Neural cell (in vitro differentiated cells): ENCODE data around the gene TRMT44. TPM values are rescaled to one million over a fixed set of nuclear protein-coding genes. Genes with fewer than 3 reads are reported as not detected.
A peak's percentile ranks its signal among the peaks of the same experiment; 100 is the strongest.

Experiments
- H2AFZ ChIP-seq: fragments of 200-600, 300-800 bp; sonication (generic), shearing (Covaris generic); 2 replicates; pipeline ENCODE4 v1.6.0; 2014; ENCODE audit warnings: low read depth, mild to moderate bottlenecking, antibody characterized with exemption, low read length, moderate library complexity
- H3F3A ChIP-seq: fragments of 200-600 bp; shearing (Covaris generic); 2 replicates; pipeline ENCODE4 v1.6.1; 2016; ENCODE audit warnings: mild to moderate bottlenecking, moderate library complexity, mixed read lengths, antibody characterized with exemption, low read length; ENCODE audit not compliant: insufficient read depth, poor library complexity, severe bottlenecking
- H3K27ac ChIP-seq: fragments of 200-600, 300-800 bp; sonication (generic), shearing (Covaris generic); 2 replicates; pipeline ENCODE4 v1.5.1; 2014; ENCODE audit warnings: mild to moderate bottlenecking, low read length, moderate library complexity
- H3K27me3 ChIP-seq: fragments of 300-800, 200-600 bp; sonication (generic), shearing (Covaris generic); 2 replicates; pipeline ENCODE4 v1.6.0; 2014; ENCODE audit warnings: mild to moderate bottlenecking, low read depth, low read length, moderate library complexity; ENCODE audit not compliant: insufficient read depth
- H3K36me3 ChIP-seq: fragments of 300-800, 200-600 bp; sonication (generic), shearing (Covaris generic); 2 replicates; pipeline ENCODE4 v1.5.1; 2014; ENCODE audit warnings: mild to moderate bottlenecking, antibody characterized with exemption, low read length, moderate library complexity; ENCODE audit not compliant: insufficient read depth
- H3K4me2 ChIP-seq: fragments of 300-800, 200-600 bp; sonication (generic), shearing (Covaris generic); 2 replicates; pipeline ENCODE4 v1.6.0; 2014; ENCODE audit warnings: mild to moderate bottlenecking, low read length
- H3K4me3 ChIP-seq: fragments of 300-800, 200-600 bp; sonication (generic), shearing (Covaris generic); 2 replicates; pipeline ENCODE4 v1.5.1; 2014; ENCODE audit warnings: mild to moderate bottlenecking, low read length, moderate library complexity
- H3K79me2 ChIP-seq: fragments of 200-600 bp; shearing (Covaris generic); replicated peaks from 2 replicates; pipeline ENCODE4 v1.6.0; 2014; ENCODE audit warnings: mild to moderate bottlenecking, low read length, moderate library complexity; ENCODE audit not compliant: insufficient read depth
- H3K9ac ChIP-seq: fragments of 300-800, 200-600 bp; sonication (generic), shearing (Covaris generic); 2 replicates; pipeline ENCODE4 v1.6.1; 2016; ENCODE audit warnings: mild to moderate bottlenecking, low read length, mixed read lengths
- H3K9me2 ChIP-seq: fragments of 200-600 bp; shearing (Covaris generic); 2 replicates; pipeline ENCODE4 v1.6.1; 2016; ENCODE audit warnings: mild to moderate bottlenecking, low read length, mixed read lengths; ENCODE audit not compliant: insufficient read depth
- H3K9me3 ChIP-seq: fragments of 200-600, 300-800 bp; sonication (generic), shearing (Covaris generic); 2 replicates; pipeline ENCODE4 v1.6.1; 2016; ENCODE audit warnings: mild to moderate bottlenecking, mixed run types, low read length, moderate library complexity, mixed read lengths
- H4K20me1 ChIP-seq: fragments of 200-600 bp; shearing (Covaris generic); 2 replicates; pipeline ENCODE4 v1.6.1; 2016; ENCODE audit warnings: mild to moderate bottlenecking, mixed run types; ENCODE audit not compliant: insufficient read depth
- CTCF ChIP-seq: fragments of 450-650 bp; IDR thresholded peaks from 2 replicates; pipeline ENCODE4 v1.5.1; 2014; ENCODE audit warnings: antibody characterized with exemption, mild to moderate bottlenecking, moderate library complexity; ENCODE audit not compliant: poor library complexity, severe bottlenecking
- EP300 ChIP-seq: fragments of 450-650 bp; conservative IDR thresholded peaks from 2 replicates; pipeline ENCODE4 v1.6.1; 2014; ENCODE audit warnings: antibody characterized with exemption, mild to moderate bottlenecking, moderate library complexity; ENCODE audit not compliant: poor library complexity, severe bottlenecking
- MXI1 ChIP-seq: fragments of 450-650 bp; conservative IDR thresholded peaks from 2 replicates; pipeline ENCODE4 v1.6.1; 2014; ENCODE audit warnings: antibody characterized with exemption, mild to moderate bottlenecking; ENCODE audit not compliant: poor library complexity, severe bottlenecking
- POLR2AphosphoS5 ChIP-seq: IDR thresholded peaks from 2 replicates; pipeline ENCODE4 v1.6.1; 2012
- RAD21 ChIP-seq: fragments of 450-650 bp; conservative IDR thresholded peaks from 2 replicates; pipeline ENCODE4 v1.6.1; 2014; ENCODE audit warnings: antibody characterized with exemption, mild to moderate bottlenecking, moderate library complexity
- REST ChIP-seq: IDR thresholded peaks from 2 replicates; pipeline ENCODE4 v1.6.1; 2012; ENCODE audit warnings: borderline replicate concordance
- SMC3 ChIP-seq: fragments of 450-650 bp; conservative IDR thresholded peaks from 2 replicates; pipeline ENCODE4 v1.6.1; 2014; ENCODE audit warnings: antibody characterized with exemption, mild to moderate bottlenecking, moderate library complexity; ENCODE audit not compliant: poor library complexity
- polyA plus RNA-seq: library from polyadenylated mRNA; depleted of rRNA; stranded (reverse); fragments of >200 nt; gene quantifications from 2 replicates; pipeline ENCODE4 v1.2.3, GENCODE V29; 2014

The TRMT44 gene
- polyA plus RNA-seq, 1 donor from 2014 or later: 20.6 TPM

GRCh38 chr4:8403173-8403753 lies 37.3 kb upstream of the TRMT44 start:
- TF ChIP-seq CTCF (peak; percentile 84), RAD21 (peak; percentile 84), POLR2AphosphoS5 (no peak), MXI1 (peak; percentile 13), SMC3 (peak; percentile 89), REST (no peak)
- no peaks in the 10 kb centered on the region for H3K9me3 ChIP-seq
- no peaks in the 10 kb centered on the region for H3F3A ChIP-seq
- H3K27me3 ChIP-seq: no peaks in the 10 kb centered on the region
- H2AFZ ChIP-seq: no peak overlapping the region
- no peak overlapping the region for H3K27ac ChIP-seq
- H3K4me3 ChIP-seq: no peak overlapping the region
- H4K20me1 ChIP-seq: no peaks in the 10 kb centered on the region
- no peaks in the 10 kb centered on the region for H3K36me3 ChIP-seq
- no peaks in the 10 kb centered on the region for H3K9me2 ChIP-seq
- no peak overlapping the region for H3K4me2 ChIP-seq
- no peak overlapping the region for H3K9ac ChIP-seq
- H3K79me2 ChIP-seq: no peaks in the 10 kb centered on the region

GRCh38 chr4:8403976-8404375 lies 36.6 kb upstream of the TRMT44 start:
- H3K9me2 ChIP-seq: no peaks in the 10 kb centered on the region
- H3K9me3 ChIP-seq: no peaks in the 10 kb centered on the region
- no peaks in the 10 kb centered on the region for H3F3A ChIP-seq
- TF ChIP-seq EP300: no peak
- no peak for TF ChIP-seq RAD21
- no peak for TF ChIP-seq MXI1
- no peak for TF ChIP-seq REST
- no peak for TF ChIP-seq CTCF
- TF ChIP-seq POLR2AphosphoS5: no peak
- H3K36me3 ChIP-seq: no peaks in the 10 kb centered on the region
- no peaks in the 10 kb centered on the region for H3K27me3 ChIP-seq
- H4K20me1 ChIP-seq: no peaks in the 10 kb centered on the region
- no peaks in the 10 kb centered on the region for H3K79me2 ChIP-seq
- H3K27ac ChIP-seq: no peak overlapping the region
- no peak overlapping the region for H3K9ac ChIP-seq
- H3K4me2 ChIP-seq: no peak overlapping the region
- H3K4me3 ChIP-seq: no peak overlapping the region
- H2AFZ ChIP-seq: no peak overlapping the region
